Activated B cell treated with CpG ODN at 0.5 μM for 24 hours (primary cell): ENCODE data around the gene VGLL4. TPM values are rescaled to one million over a fixed set of nuclear protein-coding genes. Genes with fewer than 3 reads are reported as not detected.

Experiments used
- ATAC-seq: fragments of 200-7000 bp; cut with Tn5 transposase; one replicate; pipeline ENCODE4 v1.10.0; 2021; ENCODE audit warnings: low read depth, mild to moderate bottlenecking, moderate library complexity
- CTCF ChIA-PET: fragments of 350-600 bp; sonication (Branson Sonifier 250); formaldehyde crosslinking; loops from one replicate; lab custom pipeline; 2021; ENCODE audit warnings: antibody characterized with exemption; lab: Charles Lee
- POLR2A ChIA-PET: fragments of 350-600 bp; sonication (Branson Sonifier 250); formaldehyde crosslinking; loops from one replicate; lab custom pipeline; 2021; ENCODE audit warnings: antibody characterized with exemption; lab: Charles Lee
- DNase-seq: peaks from one replicate; pipeline ENCODE4 v3.0.0; 2022
- H3K27ac Mint-ChIP-seq: one replicate; pipeline ENCODE4 v1.8.0; 2020; ENCODE audit warnings: mixed read lengths
- H3K27me3 Mint-ChIP-seq: one replicate; pipeline ENCODE4 v1.8.0; 2021; ENCODE audit warnings: mixed read lengths
- H3K36me3 Mint-ChIP-seq: one replicate; pipeline ENCODE4 v1.8.0; 2021; ENCODE audit warnings: low read depth, mixed read lengths
- H3K4me1 Mint-ChIP-seq: one replicate; pipeline ENCODE4 v1.8.0; 2021; ENCODE audit warnings: mixed read lengths
- H3K4me3 Mint-ChIP-seq: one replicate; pipeline ENCODE4 v1.8.0; 2020; ENCODE audit warnings: mild to moderate bottlenecking, mixed read lengths
- H3K9me3 Mint-ChIP-seq: one replicate; pipeline ENCODE4 v1.8.0; 2020; ENCODE audit warnings: mixed read lengths
- intact Hi-C: fragments of 100-400 bp; cut with micrococcal nuclease; formaldehyde crosslinking; loops from one replicate; pipeline ENCODE4 v1.15.1; 2024
- total RNA-seq: library from RNA; stranded (reverse); gene quantifications from 2 replicates; pipeline ENCODE4 v1.2.3, GENCODE V29; 2022
- TF ChIP-seq, protein P1 (sequence below): fragments of 200-600 bp; IDR thresholded peaks from one replicate; pipeline ENCODE4 v1.8.0; 2022; ENCODE audit warnings: antibody characterized with exemption, mild to moderate bottlenecking

Gene VGLL4
- total RNA-seq, 1 donor from 2014 or later, result 19.3 TPM

GRCh38 chr3:11555881-11556633 is 87.7 kb downstream of the VGLL4 start:
- Mint-ChIP-seq H3K4me1 (no peaks in the 10 kb centered on the region), H3K9me3 (no peaks in the 10 kb centered on the region), H3K27me3 (no peaks in the 10 kb centered on the region), H3K4me3 (no peak overlapping the region), H3K27ac (no peak overlapping the region), H3K36me3 (peaks cover 67% of the 10 kb centered on the region)
- TF ChIP-seq, protein P1, sequence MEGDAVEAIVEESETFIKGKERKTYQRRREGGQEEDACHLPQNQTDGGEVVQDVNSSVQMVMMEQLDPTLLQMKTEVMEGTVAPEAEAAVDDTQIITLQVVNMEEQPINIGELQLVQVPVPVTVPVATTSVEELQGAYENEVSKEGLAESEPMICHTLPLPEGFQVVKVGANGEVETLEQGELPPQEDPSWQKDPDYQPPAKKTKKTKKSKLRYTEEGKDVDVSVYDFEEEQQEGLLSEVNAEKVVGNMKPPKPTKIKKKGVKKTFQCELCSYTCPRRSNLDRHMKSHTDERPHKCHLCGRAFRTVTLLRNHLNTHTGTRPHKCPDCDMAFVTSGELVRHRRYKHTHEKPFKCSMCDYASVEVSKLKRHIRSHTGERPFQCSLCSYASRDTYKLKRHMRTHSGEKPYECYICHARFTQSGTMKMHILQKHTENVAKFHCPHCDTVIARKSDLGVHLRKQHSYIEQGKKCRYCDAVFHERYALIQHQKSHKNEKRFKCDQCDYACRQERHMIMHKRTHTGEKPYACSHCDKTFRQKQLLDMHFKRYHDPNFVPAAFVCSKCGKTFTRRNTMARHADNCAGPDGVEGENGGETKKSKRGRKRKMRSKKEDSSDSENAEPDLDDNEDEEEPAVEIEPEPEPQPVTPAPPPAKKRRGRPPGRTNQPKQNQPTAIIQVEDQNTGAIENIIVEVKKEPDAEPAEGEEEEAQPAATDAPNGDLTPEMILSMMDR, result no peak
- DNase-seq (no peak), ATAC-seq (no peak)
- intact Hi-C loops, result no loop called here
- CTCF ChIA-PET, result no interaction called here
- POLR2A ChIA-PET, result no interaction called here

- ChIA-PET POLR2A (no interaction called here), CTCF (no interaction called here)
- H3K36me3 Mint-ChIP-seq, result peaks cover 62% of the 10 kb centered on the region
- TF ChIP-seq, protein P1, result no peak
- ATAC-seq (no peak), DNase-seq (no peak)
- no peak overlapping the region for H3K4me3 Mint-ChIP-seq
- intact Hi-C loops, result no loop called here
- no peak overlapping the region for H3K27ac Mint-ChIP-seq
- peaks cover 4% of the 10 kb centered on the region for H3K4me1 Mint-ChIP-seq
- H3K9me3 Mint-ChIP-seq, result no peaks in the 10 kb centered on the region
- H3K27me3 Mint-ChIP-seq, result no peaks in the 10 kb centered on the region
These were observed 88.4 kb downstream of the VGLL4 start for GRCh38 chr3:11555211-11555782.

GRCh38 chr3:11554666-11555065 is 89.0 kb downstream of the VGLL4 start:
- Mint-ChIP-seq H3K27ac (no peak overlapping the region), H3K36me3 (peaks cover 56% of the 10 kb centered on the region), H3K4me3 (no peak overlapping the region), H3K4me1 (peaks cover 10% of the 10 kb centered on the region), H3K27me3 (no peaks in the 10 kb centered on the region), H3K9me3 (no peaks in the 10 kb centered on the region)
- no peak for DNase-seq
- TF ChIP-seq, protein P1, result no peak
- intact Hi-C loops, result no loop called here
- CTCF ChIA-PET, result no interaction called here
- POLR2A ChIA-PET, result no interaction called here
- no peak for ATAC-seq

- no peak for ATAC-seq
- no peak overlapping the region for H3K27ac Mint-ChIP-seq
- H3K9me3 Mint-ChIP-seq, result no peaks in the 10 kb centered on the region
- TF ChIP-seq, protein P1, result no peak
- H3K4me1 Mint-ChIP-seq, result peaks cover 14% of the 10 kb centered on the region
- ChIA-PET POLR2A (no interaction called here), CTCF (no interaction called here)
- intact Hi-C loops, result no loop called here
- H3K4me3 Mint-ChIP-seq, result no peak overlapping the region
- H3K27me3 Mint-ChIP-seq, result no peaks in the 10 kb centered on the region
- H3K36me3 Mint-ChIP-seq, result peaks cover 52% of the 10 kb centered on the region
- DNase-seq, result no peak
These were observed 89.5 kb downstream of the VGLL4 start for GRCh38 chr3:11554236-11554610.

DNA sequence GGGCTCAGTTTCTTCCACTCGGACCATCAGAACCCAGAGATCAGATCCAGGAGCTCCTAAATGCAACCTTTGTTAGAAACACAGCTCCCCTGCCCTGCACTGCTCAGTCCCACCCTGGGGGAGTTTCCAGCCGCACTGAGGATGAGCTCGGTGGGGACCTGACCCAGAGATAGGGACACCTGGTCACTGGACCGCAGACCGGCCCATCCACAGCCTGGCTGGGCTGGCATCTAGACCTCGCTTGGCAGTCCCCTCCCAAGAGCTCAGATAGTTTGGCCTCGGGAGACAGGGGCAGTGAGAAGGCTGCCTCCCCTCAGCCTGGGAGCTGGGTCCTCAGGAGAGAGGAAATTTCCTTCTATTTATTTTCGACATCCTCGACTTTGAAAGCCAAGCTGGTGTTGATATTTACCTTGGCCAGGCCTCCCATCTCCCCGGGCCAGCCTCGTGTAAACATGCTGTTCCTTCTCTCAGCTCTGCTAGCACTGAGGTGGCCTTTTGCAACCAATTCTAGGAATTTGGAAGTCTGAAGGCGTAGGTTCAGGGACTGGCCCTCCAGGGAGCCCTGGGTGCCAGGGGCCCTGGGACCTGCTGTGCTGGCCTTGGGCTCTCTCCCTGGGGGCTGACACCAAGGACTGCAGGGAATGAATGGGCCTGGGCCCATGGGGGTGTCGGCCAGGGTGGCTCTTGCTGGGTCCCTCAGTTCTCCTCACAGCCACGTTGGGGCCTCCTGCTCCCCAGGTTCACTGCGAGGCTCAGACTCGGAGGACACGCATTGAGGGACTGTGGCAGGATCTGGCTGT is 90.1 kb downstream of the VGLL4 start:
- ATAC-seq, result no peak
- no peak overlapping the region for H3K4me3 Mint-ChIP-seq
- CTCF ChIA-PET, result no interaction called here
- H3K9me3 Mint-ChIP-seq, result no peaks in the 10 kb centered on the region
- H3K27ac Mint-ChIP-seq, result no peak overlapping the region
- TF ChIP-seq, protein P1, result no peak
- peaks cover 47% of the 10 kb centered on the region for H3K36me3 Mint-ChIP-seq
- H3K27me3 Mint-ChIP-seq, result no peaks in the 10 kb centered on the region
- POLR2A ChIA-PET, result no interaction called here
- intact Hi-C loops, result no loop called here
- DNase-seq, result no peak
- H3K4me1 Mint-ChIP-seq, result peaks cover 19% of the 10 kb centered on the region
